SKM-1 (cell line): Measurements from ENCODE around the gene TMEM238.
"Not testable (repeated sequence)": the region's sequence is repeated elsewhere in the genome, so short reads cannot be mapped to it uniquely, and the experiment has no call there.

ENCODE experiments used
- DNase-seq: peaks from one replicate; lab custom pipeline; 2025; ENCODE audit not compliant: unreplicated experiment; lab: John Stamatoyannopoulos, UW

TMEM238 gene

DNA sequence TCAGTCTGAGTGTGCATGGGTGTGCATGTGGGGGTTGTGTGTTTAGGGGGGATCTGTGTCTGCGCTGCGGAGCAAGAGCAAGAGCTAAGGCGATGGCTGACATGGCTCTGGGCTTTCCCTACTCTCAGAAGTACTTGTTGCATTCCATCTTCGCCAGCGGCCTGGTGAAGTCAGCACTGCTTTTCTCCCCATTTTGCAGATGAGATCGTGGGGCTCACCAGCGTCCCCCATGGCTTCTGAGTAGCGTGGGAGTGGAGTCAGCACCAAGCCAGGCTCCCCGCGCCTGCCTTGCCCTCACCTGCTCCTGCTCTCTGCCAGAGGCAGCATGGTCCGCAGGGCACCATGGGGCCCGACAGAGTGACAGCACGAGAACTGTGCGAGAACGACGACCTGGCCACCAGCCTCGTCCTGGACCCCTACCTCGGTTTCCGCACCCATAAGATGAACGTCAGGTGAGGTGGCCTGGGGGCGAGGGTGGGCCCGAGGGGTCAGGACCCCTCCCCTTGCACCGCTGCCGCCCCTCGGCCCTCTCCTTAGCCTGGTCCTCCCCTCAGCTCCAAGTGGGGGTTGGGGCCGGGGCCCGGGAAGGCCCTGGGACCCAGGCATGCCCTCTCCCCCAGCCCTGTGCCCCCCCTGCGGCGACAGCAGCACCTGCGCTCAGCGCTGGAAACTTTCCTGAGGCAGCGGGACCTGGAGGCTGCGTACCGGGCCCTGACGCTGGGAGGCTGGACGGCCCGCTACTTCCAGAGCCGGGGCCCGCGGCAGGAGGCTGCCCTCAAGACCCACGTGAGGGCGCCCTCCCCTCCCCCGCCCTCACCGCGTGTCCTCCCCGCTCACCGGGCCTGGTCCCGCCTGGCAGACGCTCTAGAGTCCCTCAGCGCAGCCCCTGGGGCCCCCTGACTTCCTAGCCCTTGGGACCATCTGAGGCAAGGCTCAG is 42.2 kb downstream of the TMEM238 start:
- DNase-seq, result no peak

DNA sequence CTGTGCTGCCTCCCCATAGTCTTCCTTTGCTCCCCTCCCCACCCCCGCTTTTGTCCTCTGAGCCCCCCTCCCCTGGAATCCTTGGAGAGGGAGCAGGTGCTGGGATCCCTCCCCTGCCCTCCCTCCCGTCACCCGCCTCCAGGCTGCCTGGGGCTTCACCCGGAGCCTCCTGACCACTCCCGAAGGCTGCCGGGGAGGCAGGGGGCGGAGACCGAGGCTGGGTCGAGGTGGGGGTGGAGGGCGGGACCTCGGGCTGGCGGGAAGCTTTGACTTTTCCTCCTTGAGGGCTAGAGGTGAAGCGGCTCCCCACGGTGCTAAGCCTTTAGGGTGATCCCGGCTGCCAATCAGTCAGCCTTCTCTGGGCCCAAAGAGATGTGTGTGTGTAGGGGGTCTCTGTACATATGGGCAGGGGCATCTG is 42.9 kb downstream of the TMEM238 start:
- DNase-seq, result no peak

DNA sequence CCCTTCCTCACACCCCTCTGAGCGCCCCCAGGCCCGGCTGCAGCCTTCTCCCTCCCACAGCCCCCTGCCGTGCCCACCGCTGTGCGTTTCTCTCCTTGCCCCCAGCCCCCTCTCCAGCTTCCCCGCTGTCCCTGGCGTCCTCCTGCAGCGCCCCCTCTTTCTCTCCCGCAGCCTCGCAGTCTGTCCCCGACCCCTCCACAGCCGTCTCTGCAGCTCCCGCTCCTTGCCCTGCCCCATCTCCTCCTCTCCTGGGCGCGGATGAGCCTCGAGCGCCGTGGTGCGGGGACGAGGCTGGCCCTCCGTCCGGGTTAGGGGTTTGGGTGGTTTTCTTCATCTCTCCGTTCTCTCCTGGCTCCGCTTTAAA is 43.3 kb downstream of the TMEM238 start:
- DNase-seq, result no peak

DNA sequence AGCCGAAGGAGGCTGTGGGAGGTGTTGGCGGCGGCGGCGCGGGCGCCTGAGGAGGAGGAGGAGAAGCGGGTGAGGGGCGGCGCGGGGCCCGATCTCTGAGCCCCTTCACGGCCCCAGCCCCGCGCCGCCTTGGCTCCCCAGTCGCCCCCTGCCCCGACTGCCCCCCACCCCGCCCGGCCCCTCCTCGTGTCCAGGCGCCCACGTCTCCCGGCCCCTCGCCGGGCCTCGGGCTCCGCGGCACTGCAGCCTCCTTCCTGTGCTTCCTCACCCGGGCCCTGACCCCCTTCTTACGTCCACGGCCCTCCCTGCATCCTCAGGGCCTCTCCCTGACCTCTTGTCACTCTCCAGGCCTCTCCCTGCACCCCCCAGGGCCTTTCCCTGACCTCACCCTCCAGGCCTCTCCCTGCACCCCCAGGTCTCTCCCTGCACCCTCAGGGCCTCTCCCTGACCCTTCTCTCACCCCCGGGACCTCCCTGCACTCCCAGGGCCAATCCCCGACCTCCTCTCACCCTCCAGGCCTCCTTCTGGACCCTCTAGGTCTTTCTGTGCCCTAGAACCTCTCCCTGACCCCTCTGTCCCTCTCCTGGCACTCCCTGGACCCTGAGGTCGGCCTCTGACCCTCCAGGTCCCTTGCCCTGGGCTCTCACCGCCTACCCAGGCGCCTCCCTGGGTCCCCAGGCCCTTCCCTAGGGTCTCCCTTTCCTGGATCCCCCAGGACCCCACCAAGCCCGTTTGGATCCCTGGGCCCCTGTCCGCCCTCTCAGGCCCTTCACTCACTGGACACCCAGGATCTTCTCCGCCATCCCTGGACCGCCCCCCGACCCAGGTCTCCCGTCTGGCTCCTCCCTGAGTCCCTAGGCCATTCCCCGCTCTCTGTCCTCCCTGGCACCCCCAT is 44.0 kb downstream of the TMEM238 start:
- DNase-seq, result no peak

DNA sequence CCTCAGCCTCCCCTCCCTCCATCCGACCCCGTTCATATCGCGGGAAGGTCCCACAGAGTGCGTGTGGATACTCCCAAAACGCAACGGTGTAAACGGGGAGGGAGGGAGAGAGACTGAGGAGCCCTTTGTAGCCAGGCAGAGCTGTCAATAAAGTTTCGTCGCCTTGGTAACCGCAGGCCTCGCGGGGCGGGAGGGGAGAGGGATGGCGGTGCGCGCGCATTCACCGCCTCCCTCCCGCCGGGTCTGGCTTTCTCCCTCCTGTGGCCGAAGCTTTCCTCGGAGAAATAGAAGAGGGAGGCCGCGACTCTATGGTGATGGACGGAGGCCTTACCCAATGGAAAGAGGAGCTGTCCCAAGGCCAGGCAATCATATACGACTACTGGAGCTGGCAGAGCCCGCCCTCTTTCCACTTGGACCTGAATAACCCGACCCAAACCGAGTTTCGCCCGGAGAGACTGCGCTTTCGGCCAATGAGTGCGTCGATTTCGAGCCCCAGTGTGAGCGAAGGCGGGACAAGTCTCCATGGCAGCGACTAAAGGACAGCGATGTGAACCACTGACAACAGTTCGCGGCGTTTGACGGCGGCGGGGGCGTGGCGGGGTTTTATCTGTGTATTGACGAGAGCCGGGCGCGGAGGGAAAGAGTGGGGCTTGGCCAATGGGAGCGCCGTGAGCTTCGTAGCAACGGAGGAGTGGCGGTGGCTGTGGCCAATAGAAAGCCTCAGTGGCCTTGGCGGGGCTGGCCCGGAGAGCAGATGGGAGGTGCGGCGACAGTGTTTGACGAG is 44.8 kb downstream of the TMEM238 start, which contains the start of gene KMT5C:
TSS of gene KMT5C (plus strand) at position 772 of the 784 bp plus-strand sequence. CDS start 2,061 bp downstream, outside the sequence.
- DNase-seq, result peak; percentile 98

DNA sequence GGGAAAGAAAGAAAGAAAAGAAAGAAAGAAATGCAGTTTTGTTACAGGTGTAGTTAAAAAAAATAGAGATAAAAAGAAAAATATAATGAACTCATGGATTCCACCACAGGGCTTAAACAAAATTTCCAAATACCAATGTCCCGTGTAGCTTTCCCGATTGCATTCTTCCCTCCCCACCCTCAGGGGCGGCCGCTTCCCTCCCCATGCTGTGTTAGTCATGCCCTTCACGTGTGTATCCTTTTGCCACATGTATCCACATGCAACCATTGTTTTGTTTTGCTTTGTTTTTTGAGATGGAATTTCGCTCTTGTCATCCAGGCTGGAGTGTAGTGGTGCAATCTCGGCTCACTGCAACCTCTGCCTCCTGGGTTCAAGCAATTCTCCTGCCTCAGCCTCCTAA is 48.0 kb downstream of the TMEM238 start:
- no peak for DNase-seq

DNA sequence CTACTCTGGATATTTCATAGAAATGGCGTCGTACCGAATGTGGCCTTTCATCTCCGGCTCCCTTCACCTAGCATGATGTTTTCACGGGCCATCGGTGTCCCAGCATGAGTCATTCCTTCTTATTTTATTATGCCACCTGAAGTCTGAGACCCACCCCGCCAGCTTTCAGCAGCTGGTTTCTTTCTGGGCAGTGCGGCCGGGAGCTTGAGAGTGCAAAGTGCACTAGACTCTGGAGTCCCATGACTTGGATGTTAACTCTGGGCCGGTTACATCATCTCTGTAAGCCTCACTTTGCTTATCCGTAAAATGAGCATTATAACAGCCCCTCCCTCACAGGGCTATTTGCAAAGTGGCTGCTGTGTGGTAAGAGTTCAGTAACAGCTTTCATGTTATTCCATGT is 50.2 kb downstream of the TMEM238 start:
- no peak for DNase-seq

DNA sequence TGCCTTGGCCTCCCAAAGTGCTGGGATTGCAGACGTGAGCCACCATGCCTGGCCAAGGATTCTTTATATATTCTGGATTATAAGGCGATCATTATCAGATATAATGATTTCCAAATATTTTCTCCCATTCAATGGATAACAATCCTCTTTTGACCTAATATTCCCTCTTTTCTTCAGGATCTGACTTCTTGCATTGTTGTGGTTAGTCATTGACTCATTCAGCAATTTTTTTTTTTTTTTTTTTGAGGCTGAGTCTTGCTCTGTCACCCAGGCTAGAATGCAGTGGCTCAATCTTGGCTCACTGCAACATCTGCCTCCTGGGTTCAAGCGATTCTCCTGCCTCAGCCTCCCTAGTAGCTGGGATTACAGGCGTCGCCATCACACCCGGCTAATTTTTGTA is 54.3 kb downstream of the TMEM238 start:
- DNase-seq, result not testable (repeated sequence)
